Prostate gland (tissue), 2 donors: ENCODE measurements around the gene PTDSS2. TPM values are rescaled to one million over a fixed set of nuclear protein-coding genes. Genes with fewer than 3 reads are reported as not detected.

Source experiments
- DNase-seq: peaks from one replicate; pipeline ENCODE4 v3.0.0-alpha.2; 2019; ENCODE audit warnings: low spot score
- H3K27ac ChIP-seq, 2 donors: fragments of 200-600 bp; sonication (generic); 2 replicates each; pipeline ENCODE4 v1.5.1; 2017 to 2019
- H3K27me3 ChIP-seq: fragments of 200-600 bp; sonication (generic); replicated peaks from 2 replicates; pipeline ENCODE4 v1.5.1; 2019; ENCODE audit not compliant: insufficient read depth
- H3K36me3 ChIP-seq, 2 donors: fragments of 200-600 bp; sonication (generic); 1 replicate in 1 of 2; 2 replicates in 1 of 2; pipeline versions ENCODE4 v1.5.1 to v1.8.1; 2017 to 2019
- H3K4me1 ChIP-seq: fragments of 200-600 bp; sonication (generic); replicated peaks from 2 replicates; pipeline ENCODE4 v1.5.1; 2019
- H3K4me3 ChIP-seq, 2 donors: fragments of 200-600 bp; sonication (generic); 2 replicates each; pipeline ENCODE4 v1.5.1; 2017 to 2019
- H3K9me3 ChIP-seq: fragments of 200-600 bp; sonication (generic); 2 replicates; pipeline ENCODE4 v1.5.1; 2017
- POLR2A ChIP-seq: fragments of 450-650 bp; IDR thresholded peaks from one replicate; pipeline ENCODE4 v1.6.1; 2016; ENCODE audit warnings: antibody characterized with exemption, mild to moderate bottlenecking
- POLR2AphosphoS5 ChIP-seq: sonication (generic); formaldehyde crosslinking; IDR thresholded peaks from one replicate; pipeline ENCODE4 v1.6.1; 2017; ENCODE audit warnings: antibody characterized with exemption
- WGBS: methylation state at CpG from one replicate; pipeline ENCODE4 v1.1.5; 2018; 5-methylcytosine and 5-hydroxymethylcytosine counted together
- intact Hi-C: fragments of 100-400 bp; cut with DNase I; formaldehyde crosslinking; loops from one replicate; pipeline ENCODE4 v1.14.2; 2022
- total RNA-seq, 2 donors: library from RNA; depleted of rRNA; stranded (reverse); fragments of >200 nt; gene quantifications; one replicate each; pipeline ENCODE4 v1.1.0, GENCODE V29; 2016
- TF ChIP-seq, protein P1 (sequence below), 4 experiments: fragments of 200-600 bp in 2 of 4; fragments of 450-650 bp in 2 of 4; sonication (generic) in 2 of 4; IDR thresholded peaks; 1 replicate in 3 of 4; 2 replicates in 1 of 4; pipeline ENCODE4 v1.5.1; 2016 to 2019; ENCODE audit warnings: antibody characterized with exemption in 4 of 4, mild to moderate bottlenecking in 2 of 4, moderate library complexity in 2 of 4

The PTDSS2 gene
- total RNA-seq, 2 donors from 2014 or later = 46.3 to 50.3 TPM

DNA sequence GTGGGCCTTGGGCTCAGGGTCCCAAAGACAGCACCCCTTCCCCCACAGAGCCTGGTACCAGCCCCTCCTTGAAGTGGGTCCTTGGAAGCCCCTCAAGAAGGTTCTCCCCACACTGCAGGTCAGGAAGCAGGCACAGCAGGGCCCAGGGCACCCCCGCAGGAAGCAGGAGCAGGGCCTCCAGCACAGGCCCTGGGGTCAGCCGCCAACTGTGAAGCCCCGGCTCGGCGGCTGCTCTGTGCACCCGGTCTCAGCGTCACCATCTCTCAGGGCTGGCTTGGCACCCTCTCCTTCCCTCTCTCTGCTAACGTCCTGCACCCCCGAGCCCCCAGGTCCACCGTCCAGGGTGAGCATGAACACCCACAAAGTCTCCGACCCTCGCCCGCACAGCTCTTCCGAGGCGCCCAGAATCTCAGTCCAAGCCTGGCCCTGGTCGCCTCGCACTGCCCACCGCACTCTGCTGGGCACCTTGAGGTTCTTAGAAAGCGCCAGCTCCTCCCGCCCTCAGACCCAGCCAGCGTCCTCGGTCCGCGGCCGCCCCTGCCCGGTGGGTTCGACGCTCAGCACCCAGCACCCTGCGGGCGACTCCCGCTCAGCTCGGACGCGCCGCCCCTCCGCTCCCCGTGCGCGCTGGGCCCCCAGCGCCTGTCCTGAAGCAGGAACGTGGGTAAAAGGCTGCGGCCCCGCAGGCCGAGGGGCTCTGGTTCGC lies 33.9 kb upstream of the PTDSS2 start:
- WGBS = 19% methylated on average over 30 of the region's 45 CpGs
- Histone ChIP-seq H3K9me3 (no peaks in the 10 kb centered on the region), H3K36me3 (no peaks in the 10 kb centered on the region), H3K27me3 (no peaks in the 10 kb centered on the region), H3K27ac (peak overlapping the region; percentile 80 to 83), H3K4me1 (peaks cover 8% of the 10 kb centered on the region), H3K4me3 (peak overlapping the region; percentile 52 to 67)
- TF ChIP-seq, protein P1, sequence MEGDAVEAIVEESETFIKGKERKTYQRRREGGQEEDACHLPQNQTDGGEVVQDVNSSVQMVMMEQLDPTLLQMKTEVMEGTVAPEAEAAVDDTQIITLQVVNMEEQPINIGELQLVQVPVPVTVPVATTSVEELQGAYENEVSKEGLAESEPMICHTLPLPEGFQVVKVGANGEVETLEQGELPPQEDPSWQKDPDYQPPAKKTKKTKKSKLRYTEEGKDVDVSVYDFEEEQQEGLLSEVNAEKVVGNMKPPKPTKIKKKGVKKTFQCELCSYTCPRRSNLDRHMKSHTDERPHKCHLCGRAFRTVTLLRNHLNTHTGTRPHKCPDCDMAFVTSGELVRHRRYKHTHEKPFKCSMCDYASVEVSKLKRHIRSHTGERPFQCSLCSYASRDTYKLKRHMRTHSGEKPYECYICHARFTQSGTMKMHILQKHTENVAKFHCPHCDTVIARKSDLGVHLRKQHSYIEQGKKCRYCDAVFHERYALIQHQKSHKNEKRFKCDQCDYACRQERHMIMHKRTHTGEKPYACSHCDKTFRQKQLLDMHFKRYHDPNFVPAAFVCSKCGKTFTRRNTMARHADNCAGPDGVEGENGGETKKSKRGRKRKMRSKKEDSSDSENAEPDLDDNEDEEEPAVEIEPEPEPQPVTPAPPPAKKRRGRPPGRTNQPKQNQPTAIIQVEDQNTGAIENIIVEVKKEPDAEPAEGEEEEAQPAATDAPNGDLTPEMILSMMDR (IDR thresholded peaks at IDR 0.05) = no peak
- TF ChIP-seq POLR2A = no peak
- no peak for TF ChIP-seq POLR2AphosphoS5
- DNase-seq = no peak
- intact Hi-C loops = no loop called here

DNA sequence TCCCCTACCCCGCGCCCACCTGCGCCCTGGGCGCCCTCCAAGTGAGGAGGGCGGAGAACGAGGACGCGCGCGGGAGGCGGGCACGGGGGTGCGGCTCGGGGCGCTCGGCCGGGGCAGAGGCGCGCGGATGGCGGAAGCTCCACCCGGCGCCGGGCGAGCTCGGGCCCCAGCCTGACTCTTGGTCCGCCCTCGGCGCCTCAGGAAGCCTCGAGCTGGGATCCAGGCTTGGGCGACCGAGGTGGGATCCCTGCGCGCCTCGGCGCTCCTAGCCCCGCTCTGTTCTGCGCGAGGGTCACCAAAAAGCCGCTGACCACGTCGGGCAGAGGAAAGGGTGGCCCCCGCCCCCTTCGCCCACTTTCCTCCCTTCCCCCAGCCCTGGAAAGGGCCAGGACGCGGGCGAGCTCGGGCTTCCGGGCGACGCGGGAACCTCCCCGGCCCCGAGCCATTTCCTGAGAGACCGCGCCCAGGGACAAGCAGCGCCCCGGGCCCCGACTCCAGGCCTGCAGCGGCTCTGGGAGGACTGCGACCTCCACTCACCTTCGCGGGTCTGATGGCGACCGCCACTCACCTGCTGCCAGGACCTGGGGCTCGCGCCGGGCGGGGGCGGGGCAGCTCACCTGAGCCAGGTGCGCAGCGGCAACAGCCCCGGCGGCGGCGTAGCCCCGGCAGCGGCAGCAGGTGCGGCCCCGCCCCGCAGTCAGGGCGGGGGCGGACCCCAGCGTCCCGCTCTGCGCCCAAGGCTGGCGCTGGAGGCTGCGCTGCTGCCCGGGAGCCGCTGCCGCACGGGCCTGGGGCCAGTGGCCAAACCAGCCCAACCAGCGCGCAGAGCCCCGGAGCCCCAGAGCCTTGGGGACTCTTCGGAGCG lies 33.1 kb upstream of the PTDSS2 start:
- Histone ChIP-seq H3K27ac (peak overlapping the region; percentile 80 to 83), H3K4me1 (peaks cover 8% of the 10 kb centered on the region), H3K4me3 (peak overlapping the region; percentile 52 to 67), H3K9me3 (no peaks in the 10 kb centered on the region), H3K27me3 (no peaks in the 10 kb centered on the region), H3K36me3 (no peaks in the 10 kb centered on the region)
- DNase-seq = peak; percentile 48
- WGBS = under 1% methylated on average over 70 of the region's 97 CpGs
- intact Hi-C loops = no loop called here
- TF ChIP-seq POLR2A = peak; percentile 24
- TF ChIP-seq, protein P1 (IDR thresholded peaks at IDR 0.05) = no peak
- no peak for TF ChIP-seq POLR2AphosphoS5

DNA sequence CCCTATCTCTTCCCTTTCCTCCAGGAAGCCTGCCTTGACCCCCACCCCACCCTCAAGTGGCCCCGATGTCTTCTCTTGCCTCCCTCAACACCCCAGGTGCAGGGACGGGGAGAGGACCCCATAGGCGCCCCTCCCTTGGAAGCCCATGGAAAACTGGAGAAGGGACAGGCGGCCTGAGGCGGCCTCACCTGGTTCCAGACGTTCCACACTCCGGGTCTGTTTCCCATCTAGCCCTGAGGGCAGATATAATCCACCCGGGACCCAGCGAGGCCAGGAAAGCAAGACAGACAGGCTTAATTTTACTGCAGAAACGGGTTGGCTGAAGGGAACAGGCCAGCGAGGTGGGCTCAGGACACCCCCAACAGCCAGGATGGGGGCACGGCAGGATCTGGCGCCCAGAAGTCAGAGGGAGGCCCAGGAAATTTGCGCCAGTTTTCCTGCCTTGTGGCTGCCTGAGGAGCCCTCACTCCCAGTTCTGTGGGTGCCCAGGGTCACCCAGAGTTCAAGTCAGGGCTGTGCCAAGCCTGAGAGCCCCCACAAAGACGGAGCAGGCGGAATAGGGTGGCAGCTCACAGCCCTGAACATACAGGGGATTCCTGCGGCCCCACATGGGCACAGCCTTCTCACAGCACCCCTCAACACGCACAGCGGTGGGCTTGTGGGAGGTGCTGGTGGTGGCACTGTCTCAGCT lies 32.3 kb upstream of the PTDSS2 start:
- 56% methylated on average over 18 of the region's 19 CpGs for WGBS
- H3K9me3 ChIP-seq = no peaks in the 10 kb centered on the region
- H3K4me3 ChIP-seq = peak overlapping the region; percentile 52 to 67
- H3K27me3 ChIP-seq = no peaks in the 10 kb centered on the region
- H3K27ac ChIP-seq = peak overlapping the region; percentile 80 to 83
- no peak for TF ChIP-seq POLR2AphosphoS5
- no peak for TF ChIP-seq POLR2A
- TF ChIP-seq, protein P1 (IDR thresholded peaks at IDR 0.05) = no peak
- H3K4me1 ChIP-seq = peaks cover 8% of the 10 kb centered on the region
- intact Hi-C loops = no loop called here
- no peaks in the 10 kb centered on the region for H3K36me3 ChIP-seq
- DNase-seq = no peak

DNA sequence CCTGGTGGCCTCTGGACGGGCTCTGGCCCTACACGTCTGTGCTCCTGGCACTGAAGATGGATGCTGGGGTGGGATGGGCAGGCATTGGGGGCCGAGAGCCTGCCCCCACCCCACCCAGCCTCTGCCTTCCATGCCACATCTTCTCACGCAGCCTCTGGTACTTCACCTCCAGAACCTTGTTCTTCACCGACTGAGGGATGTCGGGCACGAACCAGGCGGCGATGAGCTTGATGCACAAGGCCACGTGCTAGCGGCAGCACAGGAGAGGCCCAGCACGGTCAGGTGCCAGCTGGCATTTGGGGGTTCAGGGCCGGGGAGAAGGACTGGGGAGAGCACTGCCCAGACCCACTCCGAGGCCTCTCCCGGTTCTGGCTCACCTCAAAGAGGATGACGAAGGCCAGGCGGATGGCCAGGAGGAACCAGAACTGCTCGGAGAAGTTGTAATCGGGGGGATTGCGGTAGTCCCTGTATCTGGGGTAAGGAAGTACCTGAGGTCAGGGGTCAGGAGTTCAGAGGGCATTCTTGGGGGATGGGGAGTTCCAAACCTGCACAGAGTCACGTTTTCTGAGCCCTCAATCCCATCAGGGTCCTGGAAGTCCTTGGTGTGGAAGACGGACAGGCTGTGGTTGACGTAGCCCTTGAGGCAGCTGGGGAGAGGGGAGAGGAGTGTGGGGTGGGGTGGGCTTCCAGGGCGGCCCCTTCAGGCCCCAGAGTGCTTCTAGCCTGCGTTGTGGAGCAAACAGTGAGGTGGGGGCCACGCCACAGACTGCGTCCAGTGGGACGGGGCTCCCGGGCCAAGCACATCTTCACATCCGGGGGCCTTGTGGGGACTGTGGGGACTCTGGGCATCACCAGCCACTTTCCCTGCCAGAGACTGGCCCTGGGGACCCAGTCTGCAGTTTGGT lies 31.5 kb upstream of the PTDSS2 start:
- Histone ChIP-seq H3K27ac (no peak overlapping the region), H3K9me3 (no peaks in the 10 kb centered on the region), H3K4me3 (no peak overlapping the region), H3K27me3 (no peaks in the 10 kb centered on the region), H3K4me1 (peaks cover 8% of the 10 kb centered on the region), H3K36me3 (no peaks in the 10 kb centered on the region)
- TF ChIP-seq POLR2A (no peak), POLR2AphosphoS5 (no peak)
- TF ChIP-seq, protein P1 (IDR thresholded peaks at IDR 0.05) = no peak
- no peak for DNase-seq
- intact Hi-C loops = no loop called here
- 88% methylated on average over 27 of the region's 30 CpGs for WGBS
